ENCODE measurements around the gene KIF3A. TPM values are rescaled to one million over a fixed set of nuclear protein-coding genes. Genes with fewer than 3 reads are reported as not detected.

Gene KIF3A
- total RNA-seq, 1 experiment from 2014 or later, result 18.9 TPM

GRCh38 chr5:132746592-132746953, 9.2 kb upstream of the KIF3A start:
- DNase-seq, result no peak
- BruUV-seq (replicated peaks), result no TSS peak
- no peaks in the 10 kb centered on the region for H3K27me3 Mint-ChIP-seq (ENCODE audit: unreplicated experiment)
- intact Hi-C loops (cut with micrococcal nuclease; ENCODE audit: unreplicated experiment), result no loop called here
- H3K9me3 Mint-ChIP-seq (ENCODE audit: low read depth, unreplicated experiment), result no peaks in the 10 kb centered on the region
- no peaks in the 10 kb centered on the region for H3K4me1 Mint-ChIP-seq (ENCODE audit: low read depth, unreplicated experiment)
- H3K4me3 Mint-ChIP-seq (ENCODE audit: low read depth, unreplicated experiment), result peak overlapping the region; percentile 66
- CTCF ChIA-PET, result interaction anchor here (1.2 to 1.6 kb wide), 3 partner anchors 9 to 74 kb away, joined by 5 to 28 read pairs (median 8); partner anchors contain the start of gene KIF3A
- H3K36me3 Mint-ChIP-seq (ENCODE audit: insufficient read depth, unreplicated experiment), result no peaks in the 10 kb centered on the region
- TF ChIP-seq CTCF (IDR thresholded peaks at IDR 0.05; ENCODE audit: unreplicated experiment), result no peak
- no peak overlapping the region for H3K27ac Mint-ChIP-seq (ENCODE audit: unreplicated experiment)

DNA sequence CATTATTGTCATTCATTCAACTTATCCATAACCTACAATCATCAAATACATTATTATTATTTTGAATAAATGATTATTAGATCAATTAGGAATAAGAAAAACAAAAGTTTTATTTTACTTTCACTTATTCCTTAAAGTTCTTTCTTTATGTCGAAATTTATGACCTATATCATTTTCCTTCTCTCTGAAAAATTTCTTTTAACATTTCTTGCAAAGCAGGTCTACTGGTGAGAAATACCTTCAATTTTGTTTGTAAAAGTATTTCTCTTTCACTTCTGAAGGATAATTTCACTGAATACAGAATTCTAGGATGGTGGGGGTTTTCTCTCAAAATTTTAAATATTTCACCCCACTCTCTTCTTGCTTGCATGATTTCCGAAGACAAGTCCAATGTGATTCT, 7.3 kb upstream of the KIF3A start:
- intact Hi-C loops (cut with micrococcal nuclease; ENCODE audit: unreplicated experiment), result no loop called here
- CTCF ChIA-PET, result no interaction called here
- no peak overlapping the region for H3K27ac Mint-ChIP-seq (ENCODE audit: unreplicated experiment)
- H3K27me3 Mint-ChIP-seq (ENCODE audit: unreplicated experiment), result no peaks in the 10 kb centered on the region
- no peak for DNase-seq
- no peak overlapping the region for H3K4me3 Mint-ChIP-seq (ENCODE audit: low read depth, unreplicated experiment)
- no peaks in the 10 kb centered on the region for H3K4me1 Mint-ChIP-seq (ENCODE audit: low read depth, unreplicated experiment)
- TF ChIP-seq CTCF (IDR thresholded peaks at IDR 0.05; ENCODE audit: unreplicated experiment), result no peak
- BruUV-seq (replicated peaks), result no TSS peak
- no peaks in the 10 kb centered on the region for H3K9me3 Mint-ChIP-seq (ENCODE audit: low read depth, unreplicated experiment)
- no peaks in the 10 kb centered on the region for H3K36me3 Mint-ChIP-seq (ENCODE audit: insufficient read depth, unreplicated experiment)

- intact Hi-C loops (cut with micrococcal nuclease; ENCODE audit: unreplicated experiment), result no loop called here
- no peak for TF ChIP-seq CTCF (IDR thresholded peaks at IDR 0.05; ENCODE audit: unreplicated experiment)
- H3K27me3 Mint-ChIP-seq (ENCODE audit: unreplicated experiment), result no peaks in the 10 kb centered on the region
- no TSS peak for BruUV-seq (replicated peaks)
- CTCF ChIA-PET, result no interaction called here
- no peaks in the 10 kb centered on the region for H3K9me3 Mint-ChIP-seq (ENCODE audit: low read depth, unreplicated experiment)
- no peak for DNase-seq
- peaks cover 10% of the 10 kb centered on the region for H3K36me3 Mint-ChIP-seq (ENCODE audit: insufficient read depth, unreplicated experiment)
- peaks cover 15% of the 10 kb centered on the region for H3K4me1 Mint-ChIP-seq (ENCODE audit: low read depth, unreplicated experiment)
- no peak overlapping the region for H3K4me3 Mint-ChIP-seq (ENCODE audit: low read depth, unreplicated experiment)
- H3K27ac Mint-ChIP-seq (ENCODE audit: unreplicated experiment), result no peak overlapping the region
Measured at GRCh38 chr5:132742626-132743025, 5.3 kb upstream of the KIF3A start.

DNA sequence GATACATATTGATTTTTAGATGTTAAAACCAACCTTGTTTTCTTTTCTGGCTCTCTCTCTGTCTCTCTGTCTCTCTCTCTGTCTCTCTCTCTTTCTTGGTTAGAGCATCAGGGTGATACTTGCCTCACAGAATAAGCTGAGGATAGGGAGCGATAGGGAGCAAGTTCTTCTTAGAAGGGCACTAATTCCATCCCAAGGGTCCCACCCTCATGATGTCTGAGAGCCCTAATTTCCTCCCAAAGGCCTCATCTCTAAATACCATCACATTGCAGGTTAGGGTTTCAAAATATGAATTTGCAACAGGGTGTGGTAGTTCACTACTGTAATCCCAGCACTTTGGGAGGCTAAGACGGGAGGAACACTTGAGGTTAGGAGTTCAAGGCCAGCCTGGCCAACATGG, 4.8 kb upstream of the KIF3A start:
- Mint-ChIP-seq H3K27ac (ENCODE audit: unreplicated experiment) (no peak overlapping the region), H3K9me3 (ENCODE audit: low read depth, unreplicated experiment) (no peaks in the 10 kb centered on the region), H3K4me3 (ENCODE audit: low read depth, unreplicated experiment) (no peak overlapping the region), H3K36me3 (ENCODE audit: insufficient read depth, unreplicated experiment) (peaks cover 15% of the 10 kb centered on the region), H3K27me3 (ENCODE audit: unreplicated experiment) (no peaks in the 10 kb centered on the region), H3K4me1 (ENCODE audit: low read depth, unreplicated experiment) (peaks cover 15% of the 10 kb centered on the region)
- no TSS peak for BruUV-seq (replicated peaks)
- intact Hi-C loops (cut with micrococcal nuclease; ENCODE audit: unreplicated experiment), result no loop called here
- TF ChIP-seq CTCF (IDR thresholded peaks at IDR 0.05; ENCODE audit: unreplicated experiment), result no peak
- DNase-seq, result no peak
- CTCF ChIA-PET, result no interaction called here
